Lung (tissue), 12 donors: ENCODE results near the gene CEP131. TPM values are rescaled to one million over a fixed set of nuclear protein-coding genes. Genes with fewer than 3 reads are reported as not detected.

Experiments used
- ATAC-seq: fragments of 200-7000 bp; cut with Tn5 transposase; one replicate; pipeline ENCODE4 v1.9.1; 2020; ENCODE audit warnings: moderate number of reproducible peaks; ENCODE audit not compliant: insufficient read depth, low FRiP score
- DNase-seq, 3 donors: peaks; one replicate each; pipeline ENCODE4 v3.0.0-alpha.2; 2013 to 2017
- H3K27ac ChIP-seq, 2 donors: one replicate each; pipeline ENCODE4 v1.5.1; 2013; ENCODE audit warnings: mild to moderate bottlenecking in 2 of 2, moderate library complexity in 2 of 2, control low read depth in 1 of 2, inconsistent platforms in 1 of 2, low read depth in 1 of 2, low read length in 1 of 2
- H3K27me3 ChIP-seq, 3 donors: one replicate each; pipeline ENCODE4 v1.5.1; 2013; ENCODE audit warnings: low read length in 2 of 3; ENCODE audit not compliant: control insufficient read depth in 3 of 3, insufficient read depth in 3 of 3
- H3K36me3 ChIP-seq, 4 donors: one replicate each; pipeline ENCODE4 v1.5.1; 2013; ENCODE audit warnings: low read length in 4 of 4, mild to moderate bottlenecking in 1 of 4, moderate library complexity in 1 of 4; ENCODE audit not compliant: control insufficient read depth in 4 of 4, insufficient read depth in 4 of 4
- H3K4me1 ChIP-seq, 5 donors: one replicate each; pipeline ENCODE4 v1.5.1; 2013; ENCODE audit warnings: low read length in 5 of 5, mild to moderate bottlenecking in 2 of 5, moderate library complexity in 1 of 5; ENCODE audit not compliant: control insufficient read depth in 5 of 5, insufficient read depth in 5 of 5
- H3K4me3 ChIP-seq: one replicate; pipeline ENCODE4 v1.5.1; 2013; ENCODE audit warnings: mild to moderate bottlenecking, control low read depth, moderate library complexity
- H3K9ac ChIP-seq, 2 donors: one replicate each; pipeline ENCODE4 v1.5.1; 2013; ENCODE audit warnings: low read length in 2 of 2, control low read depth in 1 of 2; ENCODE audit not compliant: insufficient read depth in 1 of 2
- H3K9me3 ChIP-seq, 4 donors: one replicate each; pipeline ENCODE4 v1.5.1; 2013; ENCODE audit warnings: low read length in 3 of 4, mild to moderate bottlenecking in 1 of 4, moderate library complexity in 1 of 4; ENCODE audit not compliant: control insufficient read depth in 4 of 4, insufficient read depth in 3 of 4
- WGBS, 2 donors: extraction: QIAGEN DNeasy Blood & Tissue Kit; methylation state at CpG; one replicate each; pipeline ENCODE4 v1.1.7; 2013; 5-methylcytosine and 5-hydroxymethylcytosine counted together
- polyA plus RNA-seq, 2 donors: library from polyadenylated mRNA; stranded (reverse); fragments of 200-250 nt; gene quantifications; one replicate each; pipeline ENCODE4 v1.2.1, GENCODE V29; 2013
- total RNA-seq, 2 donors: library from RNA; depleted of rRNA in 1 of 2; stranded (reverse); fragments of >200 nt in 1 of 2; gene quantifications; one replicate each; pipeline ENCODE4 v1.2.1, GENCODE V29; 2014 to 2021
- TF ChIP-seq, protein P1 (sequence below): IDR thresholded peaks from 2 replicates; pipeline ENCODE4 v1.5.1; 2012; ENCODE audit warnings: mild to moderate bottlenecking; ENCODE audit errors: control extremely low read depth, extremely low read depth
- donor health status: control.
- donor health status: control.
- donor health status: Bipolar disorder and iron deficiency.
- donor health status: healthy.
- donor health status: DM: yes; HTN: yes; CAD: no.

The CEP131 gene
- total and polyA plus RNA-seq, 4 donors, result 7.0 to 14.5 (median 10.9) TPM

DNA sequence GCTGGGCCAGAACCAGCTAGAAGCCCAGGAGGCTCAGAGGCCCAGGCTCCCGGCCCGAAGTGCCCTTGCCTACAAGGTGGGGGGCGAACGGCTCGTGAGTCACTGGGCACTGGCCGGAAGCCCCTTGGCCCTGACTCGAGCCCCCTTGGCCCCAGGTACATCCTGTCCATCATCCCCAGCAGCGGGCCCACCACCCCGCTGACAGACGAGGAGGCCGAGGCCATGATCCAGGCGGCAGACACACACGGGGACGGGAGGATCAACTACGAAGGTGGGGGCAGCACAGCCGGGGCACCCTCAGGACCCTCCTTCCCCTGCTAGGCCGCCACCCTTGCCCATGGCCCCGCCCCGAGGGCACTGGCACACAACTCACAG lies 41.0 kb downstream of the CEP131 start:
- DNase-seq (no peak), ATAC-seq (no peak)
- TF ChIP-seq, protein P1, sequence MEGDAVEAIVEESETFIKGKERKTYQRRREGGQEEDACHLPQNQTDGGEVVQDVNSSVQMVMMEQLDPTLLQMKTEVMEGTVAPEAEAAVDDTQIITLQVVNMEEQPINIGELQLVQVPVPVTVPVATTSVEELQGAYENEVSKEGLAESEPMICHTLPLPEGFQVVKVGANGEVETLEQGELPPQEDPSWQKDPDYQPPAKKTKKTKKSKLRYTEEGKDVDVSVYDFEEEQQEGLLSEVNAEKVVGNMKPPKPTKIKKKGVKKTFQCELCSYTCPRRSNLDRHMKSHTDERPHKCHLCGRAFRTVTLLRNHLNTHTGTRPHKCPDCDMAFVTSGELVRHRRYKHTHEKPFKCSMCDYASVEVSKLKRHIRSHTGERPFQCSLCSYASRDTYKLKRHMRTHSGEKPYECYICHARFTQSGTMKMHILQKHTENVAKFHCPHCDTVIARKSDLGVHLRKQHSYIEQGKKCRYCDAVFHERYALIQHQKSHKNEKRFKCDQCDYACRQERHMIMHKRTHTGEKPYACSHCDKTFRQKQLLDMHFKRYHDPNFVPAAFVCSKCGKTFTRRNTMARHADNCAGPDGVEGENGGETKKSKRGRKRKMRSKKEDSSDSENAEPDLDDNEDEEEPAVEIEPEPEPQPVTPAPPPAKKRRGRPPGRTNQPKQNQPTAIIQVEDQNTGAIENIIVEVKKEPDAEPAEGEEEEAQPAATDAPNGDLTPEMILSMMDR, result no peak
- H3K27me3 ChIP-seq, result peaks cover 0 to 4% (median 0%) of the 10 kb centered on the region in 3 donors
- H3K27ac ChIP-seq, result no peak overlapping the region
- H3K4me1 ChIP-seq, result no peaks in the 10 kb centered on the region
- H3K9me3 ChIP-seq, result no peaks in the 10 kb centered on the region
- H3K4me3 ChIP-seq, result no peak overlapping the region
- no peaks in the 10 kb centered on the region for H3K36me3 ChIP-seq
- WGBS, 2 donors, result 94 to 96% methylated on average over 17 to 19 of the region's 19 CpGs
- H3K9ac ChIP-seq, result no peak overlapping the region

DNA sequence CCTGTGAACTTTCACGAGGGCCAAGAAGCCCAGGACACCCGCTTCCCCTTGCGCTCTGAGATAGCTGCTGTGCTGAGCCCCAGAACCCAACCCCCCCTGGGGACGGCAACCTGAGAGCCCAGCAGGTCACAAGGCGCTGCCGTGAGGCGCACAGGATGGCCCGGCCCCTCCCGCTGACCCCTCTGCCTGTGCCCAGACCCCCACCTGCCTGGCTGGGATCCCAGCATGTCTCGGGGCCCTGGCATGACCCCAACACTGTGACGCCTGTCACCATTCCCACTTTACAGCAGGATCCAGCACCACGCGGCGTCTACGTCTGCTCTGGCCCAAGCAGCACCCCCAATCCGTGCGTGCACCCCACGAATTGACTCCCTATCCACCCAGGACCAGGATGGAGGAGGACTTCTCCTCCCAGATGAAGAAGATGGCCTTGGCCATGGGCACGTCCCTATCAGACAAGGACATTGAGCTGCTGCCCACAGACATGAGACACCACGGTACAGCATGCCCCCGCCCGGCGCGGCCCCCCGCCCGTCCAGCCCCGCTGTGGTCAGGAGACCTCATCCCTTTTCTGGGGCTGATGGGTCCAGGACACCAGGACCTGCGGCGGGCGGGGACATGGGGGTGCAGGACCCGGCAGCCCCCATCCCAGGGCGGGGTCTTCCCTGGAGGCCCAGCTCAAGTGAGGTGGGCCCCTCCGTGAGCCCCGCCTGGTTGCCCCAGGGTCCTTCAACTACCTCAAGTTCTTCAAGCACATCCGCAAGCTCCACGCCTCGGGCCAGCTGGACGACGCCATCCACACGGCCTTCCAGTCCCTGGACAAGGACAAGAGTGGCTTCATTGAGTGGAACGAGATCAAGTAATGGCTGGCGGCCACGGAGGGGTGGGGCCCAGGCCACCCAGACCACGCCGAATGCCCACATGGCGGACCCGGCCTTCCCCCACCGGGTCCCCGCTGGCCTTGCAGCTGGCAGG lies 41.6 kb downstream of the CEP131 start:
- Histone ChIP-seq H3K36me3 (no peaks in the 10 kb centered on the region), H3K4me3 (no peak overlapping the region), H3K4me1 (no peaks in the 10 kb centered on the region), H3K27ac (no peak overlapping the region), H3K9me3 (no peaks in the 10 kb centered on the region), H3K9ac (no peak overlapping the region), H3K27me3 (peaks cover 0 to 4% (median 0%) of the 10 kb centered on the region in 3 donors)
- no peak for ATAC-seq
- 89 to 93% methylated on average over 48 to 49 of the region's 49 CpGs for WGBS, 2 donors
- DNase-seq, result no peak
- TF ChIP-seq, protein P1, result no peak

DNA sequence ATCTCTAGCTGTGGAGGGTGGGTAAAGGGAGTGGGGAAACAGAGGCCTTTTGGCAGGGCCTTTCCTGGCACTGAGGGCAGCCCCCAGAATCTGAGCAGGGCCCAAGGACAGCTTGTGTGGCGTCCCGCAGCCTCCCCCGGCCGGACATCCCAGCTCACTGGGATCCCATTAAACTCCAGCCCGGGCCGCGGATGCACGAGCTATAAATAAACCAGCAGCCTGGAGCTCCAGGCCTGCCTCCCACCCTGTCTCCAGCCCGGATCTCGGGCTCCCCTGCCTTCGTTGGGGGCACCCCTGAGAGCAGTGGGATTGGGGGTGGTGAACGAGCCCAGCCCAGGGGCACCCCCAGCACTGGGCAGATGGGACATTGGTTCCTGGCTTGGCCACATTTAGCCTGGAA lies 42.9 kb downstream of the CEP131 start:
- Histone ChIP-seq H3K4me3 (no peak overlapping the region), H3K9me3 (peaks cover 0 to 3% (median 0%) of the 10 kb centered on the region in 4 donors), H3K27me3 (peaks cover 0 to 4% (median 0%) of the 10 kb centered on the region in 3 donors), H3K4me1 (no peaks in the 10 kb centered on the region), H3K27ac (no peak overlapping the region), H3K9ac (no peak overlapping the region), H3K36me3 (no peaks in the 10 kb centered on the region)
- ATAC-seq (no peak), DNase-seq (peak in 1 of 3 donors; percentile 13)
- WGBS, 2 donors, result 82 to 91% methylated on average over 12 of the region's 12 CpGs
- TF ChIP-seq, protein P1, result no peak
